DOHH2 (cell line): ENCODE measurements around the gene B3GNT3.

ENCODE experiments used
- H3F3A ChIP-seq: fragments of 200-600 bp; sonication (generic), shearing (Covaris generic); 2 replicates; pipeline ENCODE4 v1.6.0; 2016; ENCODE audit warnings: antibody characterized with exemption, mild to moderate bottlenecking; ENCODE audit not compliant: control insufficient read depth, insufficient read depth
- H3K27ac ChIP-seq: fragments of 200-600 bp; sonication (generic); 2 replicates; pipeline ENCODE4 v1.5.1; 2014; ENCODE audit warnings: low read depth, mild to moderate bottlenecking, low read length, moderate library complexity
- H3K27me3 ChIP-seq: fragments of 200-600 bp; sonication (generic); 2 replicates; pipeline ENCODE4 v1.6.1; 2014; ENCODE audit warnings: mild to moderate bottlenecking, low read length, mixed read lengths; ENCODE audit not compliant: control insufficient read depth
- H3K36me3 ChIP-seq: fragments of 200-600 bp; sonication (generic); 2 replicates; pipeline ENCODE4 v1.6.1; 2014; ENCODE audit warnings: mild to moderate bottlenecking, low read length, moderate library complexity, mixed read lengths; ENCODE audit not compliant: control insufficient read depth
- H3K4me1 ChIP-seq: fragments of 200-600 bp; sonication (generic); 2 replicates; pipeline ENCODE4 v1.6.1; 2014; ENCODE audit warnings: mild to moderate bottlenecking, low read length, mixed read lengths; ENCODE audit not compliant: control insufficient read depth
- H3K4me2 ChIP-seq: fragments of 200-600 bp; sonication (generic); 2 replicates; pipeline ENCODE4 v1.6.0; 2014; ENCODE audit warnings: mild to moderate bottlenecking, low read length, moderate library complexity
- H3K4me3 ChIP-seq: fragments of 200-600 bp; sonication (generic); 2 replicates; pipeline ENCODE4 v1.5.1; 2014; ENCODE audit warnings: mild to moderate bottlenecking, low read length, mixed read lengths
- H3K79me2 ChIP-seq: fragments of 200-600 bp; sonication (generic); 2 replicates; pipeline ENCODE4 v1.6.1; 2014; ENCODE audit warnings: mild to moderate bottlenecking, low read length, mixed read lengths; ENCODE audit not compliant: control insufficient read depth
- H3K9me2 ChIP-seq: fragments of 200-600 bp; sonication (generic); replicated peaks from 2 replicates; pipeline ENCODE4 v1.6.1; 2014; ENCODE audit warnings: mild to moderate bottlenecking, low read length, mixed read lengths; ENCODE audit not compliant: control insufficient read depth
- H3K9me3 ChIP-seq: fragments of 200-600 bp; sonication (generic); 2 replicates; pipeline ENCODE4 v1.6.1; 2014; ENCODE audit warnings: antibody characterized with exemption, low read length, mixed read lengths; ENCODE audit not compliant: control insufficient read depth, insufficient read depth
- H4K20me1 ChIP-seq: fragments of 200-600 bp; sonication (generic); 2 replicates; pipeline ENCODE4 v1.6.0; 2014; ENCODE audit warnings: low read depth, mild to moderate bottlenecking, antibody characterized with exemption, low read length, moderate library complexity; ENCODE audit not compliant: control insufficient read depth, insufficient read depth
- EZH2phosphoT487 ChIP-seq: fragments of 200-600 bp; sonication (generic); IDR thresholded peaks from 2 replicates; pipeline ENCODE4 v1.6.1; 2017; ENCODE audit warnings: borderline replicate concordance, mild to moderate bottlenecking, antibody characterized with exemption, low read length, moderate library complexity, mixed read lengths
- TF ChIP-seq, protein P1 (sequence below): fragments of 200-600 bp; sonication (generic); IDR thresholded peaks from one replicate; pipeline ENCODE4 v1.5.1; 2014; ENCODE audit warnings: antibody characterized with exemption, mild to moderate bottlenecking, low read depth, low read length; ENCODE audit not compliant: poor library complexity, severe bottlenecking

The B3GNT3 gene

DNA sequence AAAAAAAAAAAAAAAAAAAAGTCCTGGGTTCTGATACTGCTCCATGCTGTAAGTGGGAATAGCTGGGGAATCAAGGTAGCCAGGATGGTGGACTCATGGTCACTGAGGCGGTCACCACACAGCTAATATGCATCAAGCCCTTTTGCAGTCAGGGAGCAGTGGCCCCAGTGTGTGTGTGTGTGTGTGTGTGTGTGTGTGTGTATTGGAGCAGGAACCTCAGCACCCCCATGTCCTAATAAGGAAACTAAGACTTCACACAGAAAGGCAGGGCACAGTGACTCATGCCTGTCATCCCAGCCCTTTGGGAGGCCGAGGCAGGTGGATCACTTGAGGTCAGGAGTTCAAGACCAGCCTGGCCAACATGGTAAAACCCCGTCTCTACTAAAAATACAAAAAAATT is 12.0 kb downstream of the B3GNT3 start:
- H4K20me1 ChIP-seq, result no peaks in the 10 kb centered on the region
- H3K9me3 ChIP-seq, result no peaks in the 10 kb centered on the region
- no peaks in the 10 kb centered on the region for H3K36me3 ChIP-seq
- no peak for TF ChIP-seq EZH2phosphoT487
- TF ChIP-seq, protein P1, sequence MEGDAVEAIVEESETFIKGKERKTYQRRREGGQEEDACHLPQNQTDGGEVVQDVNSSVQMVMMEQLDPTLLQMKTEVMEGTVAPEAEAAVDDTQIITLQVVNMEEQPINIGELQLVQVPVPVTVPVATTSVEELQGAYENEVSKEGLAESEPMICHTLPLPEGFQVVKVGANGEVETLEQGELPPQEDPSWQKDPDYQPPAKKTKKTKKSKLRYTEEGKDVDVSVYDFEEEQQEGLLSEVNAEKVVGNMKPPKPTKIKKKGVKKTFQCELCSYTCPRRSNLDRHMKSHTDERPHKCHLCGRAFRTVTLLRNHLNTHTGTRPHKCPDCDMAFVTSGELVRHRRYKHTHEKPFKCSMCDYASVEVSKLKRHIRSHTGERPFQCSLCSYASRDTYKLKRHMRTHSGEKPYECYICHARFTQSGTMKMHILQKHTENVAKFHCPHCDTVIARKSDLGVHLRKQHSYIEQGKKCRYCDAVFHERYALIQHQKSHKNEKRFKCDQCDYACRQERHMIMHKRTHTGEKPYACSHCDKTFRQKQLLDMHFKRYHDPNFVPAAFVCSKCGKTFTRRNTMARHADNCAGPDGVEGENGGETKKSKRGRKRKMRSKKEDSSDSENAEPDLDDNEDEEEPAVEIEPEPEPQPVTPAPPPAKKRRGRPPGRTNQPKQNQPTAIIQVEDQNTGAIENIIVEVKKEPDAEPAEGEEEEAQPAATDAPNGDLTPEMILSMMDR, result no peak
- no peaks in the 10 kb centered on the region for H3F3A ChIP-seq
- H3K9me2 ChIP-seq, result no peaks in the 10 kb centered on the region
- no peak overlapping the region for H3K27ac ChIP-seq
- H3K27me3 ChIP-seq, result peaks cover 19% of the 10 kb centered on the region
- H3K79me2 ChIP-seq, result no peaks in the 10 kb centered on the region
- no peak overlapping the region for H3K4me2 ChIP-seq
- no peaks in the 10 kb centered on the region for H3K4me1 ChIP-seq
- no peak overlapping the region for H3K4me3 ChIP-seq

DNA sequence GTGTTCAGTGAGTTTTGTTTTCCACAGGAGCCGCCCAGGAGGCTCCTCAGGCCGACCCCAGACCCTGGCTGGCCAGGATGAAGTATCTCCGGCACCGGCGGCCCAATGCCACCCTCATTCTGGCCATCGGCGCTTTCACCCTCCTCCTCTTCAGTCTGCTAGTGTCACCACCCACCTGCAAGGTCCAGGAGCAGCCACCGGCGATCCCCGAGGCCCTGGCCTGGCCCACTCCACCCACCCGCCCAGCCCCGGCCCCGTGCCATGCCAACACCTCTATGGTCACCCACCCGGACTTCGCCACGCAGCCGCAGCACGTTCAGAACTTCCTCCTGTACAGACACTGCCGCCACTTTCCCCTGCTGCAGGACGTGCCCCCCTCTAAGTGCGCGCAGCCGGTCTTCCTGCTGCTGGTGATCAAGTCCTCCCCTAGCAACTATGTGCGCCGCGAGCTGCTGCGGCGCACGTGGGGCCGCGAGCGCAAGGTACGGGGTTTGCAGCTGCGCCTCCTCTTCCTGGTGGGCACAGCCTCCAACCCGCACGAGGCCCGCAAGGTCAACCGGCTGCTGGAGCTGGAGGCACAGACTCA is 12.9 kb downstream of the B3GNT3 start:
- Histone ChIP-seq H3K4me1 (no peaks in the 10 kb centered on the region), H4K20me1 (no peaks in the 10 kb centered on the region), H3K4me2 (no peak overlapping the region), H3K27me3 (peaks cover 17% of the 10 kb centered on the region), H3K27ac (no peak overlapping the region), H3F3A (no peaks in the 10 kb centered on the region), H3K36me3 (no peaks in the 10 kb centered on the region), H3K79me2 (no peaks in the 10 kb centered on the region), H3K9me3 (no peaks in the 10 kb centered on the region), H3K9me2 (no peaks in the 10 kb centered on the region), H3K4me3 (no peak overlapping the region)
- TF ChIP-seq, protein P1, result no peak
- TF ChIP-seq EZH2phosphoT487, result no peak

DNA sequence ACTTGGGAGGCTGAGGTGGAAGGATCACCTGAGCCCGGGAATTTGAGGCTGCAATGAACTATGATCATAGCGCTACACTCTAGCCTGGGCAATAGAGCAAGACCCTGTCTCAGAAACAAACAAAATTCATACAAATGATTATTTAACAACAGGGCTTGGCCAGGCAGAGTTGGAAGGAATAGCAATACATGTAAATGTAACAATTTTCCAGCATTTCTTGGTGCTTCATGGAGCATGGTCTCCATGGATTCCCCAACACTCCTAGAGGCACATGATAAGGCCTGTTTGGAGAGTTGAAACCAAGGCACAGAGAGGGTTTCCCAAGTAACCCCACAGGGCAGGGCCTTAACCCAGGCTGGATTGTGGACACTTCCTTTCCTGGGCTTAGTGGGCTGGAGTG is 16.2 kb downstream of the B3GNT3 start:
- no peaks in the 10 kb centered on the region for H4K20me1 ChIP-seq
- H3K79me2 ChIP-seq, result no peaks in the 10 kb centered on the region
- H3F3A ChIP-seq, result no peaks in the 10 kb centered on the region
- no peaks in the 10 kb centered on the region for H3K9me3 ChIP-seq
- peaks cover 13% of the 10 kb centered on the region for H3K27me3 ChIP-seq
- no peak overlapping the region for H3K4me3 ChIP-seq
- H3K36me3 ChIP-seq, result no peaks in the 10 kb centered on the region
- H3K9me2 ChIP-seq, result no peaks in the 10 kb centered on the region
- no peak overlapping the region for H3K27ac ChIP-seq
- H3K4me1 ChIP-seq, result no peaks in the 10 kb centered on the region
- no peak overlapping the region for H3K4me2 ChIP-seq
- TF ChIP-seq, protein P1, result no peak
- TF ChIP-seq EZH2phosphoT487, result no peak
